ENCODE results near the gene GPR153.

GRCh38 chr1:6256645-6257044, 4.3 kb downstream of the GPR153 start:
- no peak for TF ChIP-seq POLR2AphosphoS5 (IDR thresholded peaks at IDR 0.05)
- TF ChIP-seq POLR2A (IDR thresholded peaks at IDR 0.05): no peak
- no peak for TF ChIP-seq CTCF (IDR thresholded peaks at IDR 0.05 in 8 of 11, conservative IDR thresholded peaks at IDR 0.05 in 3 of 11)
